ENCODE measurements around the gene OR2K2.
"Not testable (repeated sequence)": the region's sequence is repeated elsewhere in the genome, so short reads cannot be mapped to it uniquely, and the experiment has no call there.

Gene OR2K2

GRCh38 chr9:111330124-111330523, at the start of gene OR2K2:
Gene OR2K2 (minus strand): TSS chr9:111330224. CDS start chr9:111328433, 1,791 bp downstream.
- no peak for DNase-seq

- no peak for DNase-seq
These were observed 46.0 kb upstream of the OR2K2 start for GRCh38 chr9:111375817-111376564.

- DNase-seq, result no peak
These were observed 45.0 kb upstream of the OR2K2 start for GRCh38 chr9:111375062-111375461.

GRCh38 chr9:111372297-111372696, 42.3 kb upstream of the OR2K2 start:
- DNase-seq, result no peak

GRCh38 chr9:111366978-111367377, 37.0 kb upstream of the OR2K2 start:
- DNase-seq, result no peak

GRCh38 chr9:111362526-111362925, 32.5 kb upstream of the OR2K2 start:
- DNase-seq, result no peak

GRCh38 chr9:111360881-111361280, 30.9 kb upstream of the OR2K2 start:
- DNase-seq, result no peak

GRCh38 chr9:111356481-111357244, 26.6 kb upstream of the OR2K2 start:
- no peak for DNase-seq

- DNase-seq, result no peak
These were observed 22.5 kb upstream of the OR2K2 start for GRCh38 chr9:111352545-111352944.

- no peak for DNase-seq
These were observed 20.5 kb upstream of the OR2K2 start for GRCh38 chr9:111350556-111350955.

GRCh38 chr9:111349766-111350165, 19.7 kb upstream of the OR2K2 start:
- no peak for DNase-seq

- no peak for DNase-seq
These were observed 18.8 kb upstream of the OR2K2 start for GRCh38 chr9:111348821-111349271.

- DNase-seq, result not testable (repeated sequence)
These were observed 4.4 kb upstream of the OR2K2 start for GRCh38 chr9:111334318-111334863.

- no peak for DNase-seq
These were observed 9.4 kb downstream of the OR2K2 start for GRCh38 chr9:111320631-111321030.

- DNase-seq, result no peak
These were observed 13.2 kb downstream of the OR2K2 start for GRCh38 chr9:111316796-111317195.

GRCh38 chr9:111305914-111306313, 24.1 kb downstream of the OR2K2 start:
- no peak for DNase-seq

- not testable (repeated sequence) for DNase-seq
These were observed 26.0 kb downstream of the OR2K2 start for GRCh38 chr9:111304000-111304399.

- DNase-seq, result no peak
These were observed 28.8 kb downstream of the OR2K2 start for GRCh38 chr9:111301195-111301594.

- no peak for DNase-seq
These were observed 29.8 kb downstream of the OR2K2 start for GRCh38 chr9:111300140-111300735.

GRCh38 chr9:111299599-111299966, 30.4 kb downstream of the OR2K2 start:
- not testable (repeated sequence) for DNase-seq

GRCh38 chr9:111298731-111299598, 31.1 kb downstream of the OR2K2 start:
- peak; percentile 2 for DNase-seq

GRCh38 chr9:111298111-111298510, 31.9 kb downstream of the OR2K2 start:
- DNase-seq, result no peak

Measured in NCI-H2171 (cell line).